ENCODE results near the gene IDH3A.

GRCh38 chr15:78155355-78155939, 6.3 kb downstream of the IDH3A start:
- TF ChIP-seq TAF1 (IDR thresholded peaks at IDR 0.05; ENCODE audit: borderline replicate concordance, low read depth, low read length) (no peak), POLR2AphosphoS5 (IDR thresholded peaks at IDR 0.05; ENCODE audit: low read depth, low read length) (no peak)

Measured in GM12892 (cell line).